HepG2 (cell line): ENCODE measurements around the gene TLX1.

Experiments used
- KDM2A ChIP-seq: sonication (generic); formaldehyde crosslinking; IDR thresholded peaks from 2 replicates; pipeline ENCODE4 v1.4.0; 2020; ENCODE audit warnings: low read depth, missing genetic modification reagents, borderline replicate concordance
- SMARCC2 ChIP-seq: fragments of 450-650 bp; IDR thresholded peaks from 2 replicates; pipeline ENCODE4 v1.6.1; 2017; ENCODE audit warnings: antibody characterized with exemption, mild to moderate bottlenecking
- SSRP1 ChIP-seq: IDR thresholded peaks from 2 replicates; pipeline ENCODE4 v1.6.1; 2016; ENCODE audit warnings: control low read depth
- TCF12 ChIP-seq, 2 experiments: fragments of 450-650 bp in 1 of 2; sonication (generic) in 1 of 2; formaldehyde crosslinking in 1 of 2; IDR thresholded peaks; 2 replicates each; pipeline versions ENCODE4 v1.6.1 to v1.8.0; 2017 to 2022; ENCODE audit warnings: antibody characterized with exemption in 1 of 2, mild to moderate bottlenecking in 1 of 2, missing genetic modification reagents in 1 of 2, moderate library complexity in 1 of 2
- ZNF703 ChIP-seq: sonication (generic); formaldehyde crosslinking; IDR thresholded peaks from 2 replicates; pipeline ENCODE4 v1.5.1; 2020; ENCODE audit warnings: missing genetic modification reagents, mild to moderate bottlenecking, moderate library complexity, borderline replicate concordance
- TF ChIP-seq, protein P1 (sequence below): sonication (generic); formaldehyde crosslinking; IDR thresholded peaks from 2 replicates; pipeline ENCODE4 v1.4.0; 2020; ENCODE audit warnings: mild to moderate bottlenecking, missing genetic modification reagents
- TF ChIP-seq, protein P2 (sequence below): IDR thresholded peaks from 2 replicates; pipeline ENCODE4 v1.6.1; 2016; ENCODE audit warnings: missing biosample characterization, missing genetic modification reagents, low read depth

DNA sequence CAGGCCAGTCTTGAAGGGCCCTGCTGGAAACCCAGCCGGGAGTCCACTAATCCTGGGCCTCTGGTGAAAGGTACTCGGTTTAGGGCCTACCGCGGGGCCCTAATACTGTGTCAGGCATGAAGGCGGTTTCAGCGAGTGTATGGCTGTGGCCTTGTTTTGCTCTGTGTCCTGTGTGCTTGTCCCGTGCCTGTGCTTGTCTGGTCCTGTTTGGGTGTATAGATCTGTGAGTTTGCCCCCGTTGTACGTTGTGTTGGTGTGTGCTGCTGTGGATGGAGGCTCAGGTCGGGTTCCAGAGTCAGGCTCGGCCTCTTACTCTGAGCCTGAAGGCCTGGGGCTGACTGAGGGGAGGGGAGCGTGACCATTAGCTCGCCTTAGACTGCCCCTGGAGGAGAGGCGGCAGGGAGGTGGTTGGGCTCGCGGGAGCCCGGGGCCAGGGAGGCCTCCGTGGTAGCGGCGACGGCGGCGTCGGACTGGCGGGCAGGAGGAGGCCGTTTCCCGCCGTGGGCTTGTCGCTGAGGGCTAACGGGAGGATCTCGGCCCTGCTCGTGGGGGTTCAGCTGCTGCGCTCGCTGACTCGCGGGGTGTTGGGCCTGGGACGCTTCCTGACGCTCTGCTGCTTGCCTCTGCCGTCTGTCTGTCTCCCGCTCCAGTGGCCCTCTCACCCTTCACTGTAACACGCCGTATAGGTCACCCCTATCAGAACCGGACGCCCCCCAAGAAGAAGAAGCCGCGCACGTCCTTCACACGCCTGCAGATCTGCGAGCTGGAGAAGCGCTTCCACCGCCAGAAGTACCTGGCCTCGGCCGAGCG, 2.6 kb downstream of the TLX1 start:
- TF ChIP-seq SSRP1 (CRISPR knock-in tag): no peak
- TF ChIP-seq TCF12 (IDR thresholded peaks at IDR 0.05): no peak
- TF ChIP-seq TCF12 (CRISPR knock-in tag; IDR thresholded peaks at IDR 0.05): no peak
- no peak for TF ChIP-seq ZNF703 (CRISPR knock-in tag)
- TF ChIP-seq SMARCC2: no peak
- TF ChIP-seq KDM2A: no peak
- TF ChIP-seq, protein P1, sequence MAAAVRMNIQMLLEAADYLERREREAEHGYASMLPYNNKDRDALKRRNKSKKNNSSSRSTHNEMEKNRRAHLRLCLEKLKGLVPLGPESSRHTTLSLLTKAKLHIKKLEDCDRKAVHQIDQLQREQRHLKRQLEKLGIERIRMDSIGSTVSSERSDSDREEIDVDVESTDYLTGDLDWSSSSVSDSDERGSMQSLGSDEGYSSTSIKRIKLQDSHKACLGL (CRISPR knock-in tag): no peak
- TF ChIP-seq, protein P2, sequence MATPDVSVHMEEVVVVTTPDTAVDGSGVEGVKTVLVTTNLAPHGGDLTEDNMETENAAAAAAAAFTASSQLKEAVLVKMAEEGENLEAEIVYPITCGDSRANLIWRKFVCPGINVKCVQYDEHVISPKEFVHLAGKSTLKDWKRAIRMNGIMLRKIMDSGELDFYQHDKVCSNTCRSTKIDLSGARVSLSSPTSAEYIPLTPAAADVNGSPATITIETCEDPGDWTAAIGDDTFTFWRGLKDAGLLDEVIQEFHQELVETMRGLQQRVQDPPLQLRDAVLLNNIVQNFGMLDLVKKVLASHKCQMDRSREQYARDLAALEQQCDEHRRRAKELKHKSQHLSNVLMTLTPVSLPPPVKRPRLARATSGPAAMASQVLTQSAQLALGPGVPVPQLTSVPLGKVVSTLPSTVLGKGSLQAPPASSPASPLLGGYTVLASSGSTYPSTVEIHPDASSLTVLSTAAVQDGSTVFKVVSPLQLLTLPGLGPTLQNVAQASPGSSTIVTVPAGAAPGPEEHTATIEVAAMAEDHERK (CRISPR knock-in tag): no peak
